Glutamatergic neuron (in vitro differentiated cells): ENCODE data around the gene KLK15. TPM values are rescaled to one million over a fixed set of nuclear protein-coding genes. Genes with fewer than 3 reads are reported as not detected.

Experiments
- DNase-seq: peaks from one replicate; pipeline ENCODE4 v3.0.0; 2022
- H3K27ac Mint-ChIP-seq: one replicate; pipeline ENCODE4 v1.8.0; 2020; ENCODE audit warnings: mild to moderate bottlenecking, mixed read lengths, inconsistent platforms; ENCODE audit not compliant: unreplicated experiment
- H3K27me3 Mint-ChIP-seq: one replicate; pipeline ENCODE4 v1.8.0; 2020; ENCODE audit warnings: mild to moderate bottlenecking, moderate library complexity, mixed read lengths, inconsistent platforms; ENCODE audit not compliant: unreplicated experiment
- H3K36me3 Mint-ChIP-seq: one replicate; pipeline ENCODE4 v1.8.0; 2020; ENCODE audit warnings: mild to moderate bottlenecking, mixed read lengths, inconsistent platforms; ENCODE audit not compliant: unreplicated experiment
- H3K4me1 Mint-ChIP-seq: one replicate; pipeline ENCODE4 v1.8.0; 2020; ENCODE audit warnings: mild to moderate bottlenecking, low read depth, mixed read lengths, inconsistent platforms; ENCODE audit not compliant: unreplicated experiment
- H3K4me3 Mint-ChIP-seq: one replicate; pipeline ENCODE4 v1.8.0; 2020; ENCODE audit warnings: mild to moderate bottlenecking, mixed read lengths, inconsistent platforms; ENCODE audit not compliant: unreplicated experiment
- H3K9me3 Mint-ChIP-seq: one replicate; pipeline ENCODE4 v1.8.0; 2020; ENCODE audit warnings: mild to moderate bottlenecking, moderate library complexity, mixed read lengths, inconsistent platforms; ENCODE audit not compliant: unreplicated experiment
- total RNA-seq: library from RNA; stranded (reverse); fragmentation: NEBNext Ultra II Directional; extraction: Animal tissue kit (Norgen Biotek cat#: 25700); gene quantifications from one replicate; pipeline ENCODE4 v1.2.1, GENCODE V29; 2021; ENCODE audit not compliant: unreplicated experiment
- TF ChIP-seq, protein P1 (sequence below): fragments of 200-600 bp; sonication (generic); IDR thresholded peaks from one replicate; pipeline ENCODE4 v1.5.0; 2021; ENCODE audit not compliant: partially characterized antibody, unreplicated experiment

Gene KLK15
- total RNA-seq, 1 donor from 2014 or later: not detected

DNA sequence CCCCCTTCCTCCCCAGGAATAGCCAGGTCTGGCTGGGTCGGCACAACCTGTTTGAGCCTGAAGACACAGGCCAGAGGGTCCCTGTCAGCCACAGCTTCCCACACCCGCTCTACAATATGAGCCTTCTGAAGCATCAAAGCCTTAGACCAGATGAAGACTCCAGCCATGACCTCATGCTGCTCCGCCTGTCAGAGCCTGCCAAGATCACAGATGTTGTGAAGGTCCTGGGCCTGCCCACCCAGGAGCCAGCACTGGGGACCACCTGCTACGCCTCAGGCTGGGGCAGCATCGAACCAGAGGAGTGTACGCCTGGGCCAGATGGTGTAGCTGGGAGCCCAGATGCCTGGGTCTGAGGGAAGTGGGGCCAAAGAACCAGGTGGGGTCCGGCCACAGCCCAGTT is 43.1 kb upstream of the KLK15 start:
- H3K27ac Mint-ChIP-seq: no peak overlapping the region
- peaks cover 5% of the 10 kb centered on the region for H3K36me3 Mint-ChIP-seq
- H3K4me3 Mint-ChIP-seq: no peak overlapping the region
- peak; percentile 50 for DNase-seq
- H3K27me3 Mint-ChIP-seq: peaks cover 7% of the 10 kb centered on the region
- peaks cover 3% of the 10 kb centered on the region for H3K9me3 Mint-ChIP-seq
- H3K4me1 Mint-ChIP-seq: no peaks in the 10 kb centered on the region
- TF ChIP-seq, protein P1, sequence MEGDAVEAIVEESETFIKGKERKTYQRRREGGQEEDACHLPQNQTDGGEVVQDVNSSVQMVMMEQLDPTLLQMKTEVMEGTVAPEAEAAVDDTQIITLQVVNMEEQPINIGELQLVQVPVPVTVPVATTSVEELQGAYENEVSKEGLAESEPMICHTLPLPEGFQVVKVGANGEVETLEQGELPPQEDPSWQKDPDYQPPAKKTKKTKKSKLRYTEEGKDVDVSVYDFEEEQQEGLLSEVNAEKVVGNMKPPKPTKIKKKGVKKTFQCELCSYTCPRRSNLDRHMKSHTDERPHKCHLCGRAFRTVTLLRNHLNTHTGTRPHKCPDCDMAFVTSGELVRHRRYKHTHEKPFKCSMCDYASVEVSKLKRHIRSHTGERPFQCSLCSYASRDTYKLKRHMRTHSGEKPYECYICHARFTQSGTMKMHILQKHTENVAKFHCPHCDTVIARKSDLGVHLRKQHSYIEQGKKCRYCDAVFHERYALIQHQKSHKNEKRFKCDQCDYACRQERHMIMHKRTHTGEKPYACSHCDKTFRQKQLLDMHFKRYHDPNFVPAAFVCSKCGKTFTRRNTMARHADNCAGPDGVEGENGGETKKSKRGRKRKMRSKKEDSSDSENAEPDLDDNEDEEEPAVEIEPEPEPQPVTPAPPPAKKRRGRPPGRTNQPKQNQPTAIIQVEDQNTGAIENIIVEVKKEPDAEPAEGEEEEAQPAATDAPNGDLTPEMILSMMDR: no peak

DNA sequence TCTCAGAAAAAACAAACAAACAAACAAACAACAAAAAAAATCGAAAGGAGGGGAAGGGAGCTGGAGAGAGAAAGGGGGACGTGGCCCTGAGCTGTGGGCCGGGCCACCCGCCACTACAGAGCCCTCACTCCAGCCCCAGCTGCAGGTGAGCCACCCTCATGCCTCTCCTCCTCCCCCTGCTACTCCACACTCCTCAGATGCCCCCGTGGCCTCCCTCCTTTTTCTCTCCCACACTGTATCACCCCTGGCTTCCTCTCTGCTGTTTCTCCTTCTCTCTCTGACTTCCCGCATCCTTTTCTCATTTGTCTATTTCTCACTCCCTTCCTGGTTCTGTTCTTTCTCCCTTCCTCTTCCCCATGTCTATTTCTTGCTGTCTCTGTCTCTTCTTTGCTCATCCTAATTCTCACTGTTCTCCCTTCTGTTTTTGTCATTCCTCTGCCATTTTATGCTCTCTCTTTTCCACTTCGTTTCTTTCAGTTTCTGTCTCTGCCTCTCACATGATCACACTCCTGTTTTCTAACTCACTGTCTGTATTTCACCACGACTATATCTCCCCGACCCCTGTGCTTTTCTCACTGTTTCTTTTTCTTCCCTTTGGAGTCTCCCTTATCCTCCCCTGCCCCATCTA is 42.5 kb upstream of the KLK15 start:
- DNase-seq: no peak
- peaks cover 5% of the 10 kb centered on the region for H3K36me3 Mint-ChIP-seq
- no peak overlapping the region for H3K27ac Mint-ChIP-seq
- no peak overlapping the region for H3K4me3 Mint-ChIP-seq
- H3K27me3 Mint-ChIP-seq: peaks cover 11% of the 10 kb centered on the region
- H3K4me1 Mint-ChIP-seq: no peaks in the 10 kb centered on the region
- H3K9me3 Mint-ChIP-seq: peaks cover 3% of the 10 kb centered on the region
- TF ChIP-seq, protein P1: no peak

DNA sequence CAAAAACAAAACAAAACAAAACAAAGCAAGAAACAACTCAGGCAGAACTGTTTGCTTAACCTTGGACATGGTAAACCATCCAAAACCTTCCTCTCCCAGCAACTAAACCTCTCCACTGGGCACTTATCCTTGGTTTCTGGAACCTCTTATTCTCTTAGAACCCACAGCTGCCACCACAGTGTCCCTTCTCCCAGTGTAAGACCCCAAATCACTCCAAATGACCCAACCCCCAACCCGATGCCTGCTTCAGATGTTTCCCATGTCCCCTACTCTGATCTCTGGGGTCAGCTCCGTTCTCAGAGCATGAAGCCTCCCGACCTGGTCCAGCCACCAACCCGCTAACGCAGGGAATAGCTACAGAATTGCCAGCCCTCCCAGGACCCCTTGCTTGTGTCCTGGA is 40.8 kb upstream of the KLK15 start:
- H3K27ac Mint-ChIP-seq: no peak overlapping the region
- H3K4me3 Mint-ChIP-seq: no peak overlapping the region
- no peaks in the 10 kb centered on the region for H3K4me1 Mint-ChIP-seq
- TF ChIP-seq, protein P1: no peak
- peaks cover 5% of the 10 kb centered on the region for H3K36me3 Mint-ChIP-seq
- peaks cover 7% of the 10 kb centered on the region for H3K27me3 Mint-ChIP-seq
- peaks cover 3% of the 10 kb centered on the region for H3K9me3 Mint-ChIP-seq
- no peak for DNase-seq

DNA sequence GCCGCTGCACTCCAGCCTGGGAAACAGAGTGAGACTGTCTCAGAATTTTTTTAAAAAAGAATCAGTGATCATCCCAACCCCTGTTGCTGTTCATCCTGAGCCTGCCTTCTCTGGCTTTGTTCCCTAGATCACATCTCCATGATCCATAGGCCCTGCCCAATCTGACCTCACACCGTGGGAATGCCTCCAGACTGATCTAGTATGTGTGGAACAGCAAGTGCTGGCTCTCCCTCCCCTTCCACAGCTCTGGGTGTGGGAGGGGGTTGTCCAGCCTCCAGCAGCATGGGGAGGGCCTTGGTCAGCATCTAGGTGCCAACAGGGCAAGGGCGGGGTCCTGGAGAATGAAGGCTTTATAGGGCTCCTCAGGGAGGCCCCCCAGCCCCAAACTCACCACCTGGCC is 39.7 kb upstream of the KLK15 start, which contains the start of gene KLK2:
KLK2 (plus strand) TSS at position 384 of the 400 bp plus-strand sequence. CDS start 35 bp downstream, outside the sequence.
- Mint-ChIP-seq H3K4me3 (no peak within 1 kb of the TSS), H3K4me1 (no peaks in the 10 kb centered on the region), H3K9me3 (no peaks in the 10 kb centered on the region), H3K27ac (no peak within 1 kb of the TSS), H3K27me3 (peaks cover 5% of the 10 kb centered on the region), H3K36me3 (no peaks in the 10 kb centered on the region)
- TF ChIP-seq, protein P1: no peak
- DNase-seq: no peak

DNA sequence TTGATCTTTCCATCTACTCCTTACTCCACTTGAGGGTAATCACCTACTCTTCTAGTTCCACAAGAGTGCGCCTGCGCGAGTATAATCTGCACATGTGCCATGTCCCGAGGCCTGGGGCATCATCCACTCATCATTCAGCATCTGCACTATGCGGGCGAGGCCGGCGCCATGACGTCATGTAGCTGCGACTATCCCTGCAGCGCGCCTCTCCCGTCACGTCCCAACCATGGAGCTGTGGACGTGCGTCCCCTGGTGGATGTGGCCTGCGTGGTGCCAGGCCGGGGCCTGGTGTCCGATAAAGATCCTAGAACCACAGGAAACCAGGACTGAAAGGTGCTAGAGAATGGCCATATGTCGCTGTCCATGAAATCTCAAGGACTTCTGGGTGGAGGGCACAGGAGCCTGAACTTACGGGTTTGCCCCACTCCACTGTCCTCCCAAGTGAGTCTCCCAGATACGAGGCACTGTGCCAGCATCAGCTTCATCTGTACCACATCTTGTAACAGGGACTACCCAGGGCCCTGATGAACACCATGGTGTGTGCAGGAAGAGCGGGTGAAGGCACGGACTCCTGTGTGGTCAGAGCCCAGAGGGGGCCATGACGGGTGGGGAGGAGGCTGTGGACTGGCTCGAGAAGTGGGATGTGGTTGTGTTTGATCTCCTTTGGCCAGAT is 37.2 kb upstream of the KLK15 start:
- peaks cover 5% of the 10 kb centered on the region for H3K27me3 Mint-ChIP-seq
- H3K9me3 Mint-ChIP-seq: no peaks in the 10 kb centered on the region
- H3K4me3 Mint-ChIP-seq: no peak overlapping the region
- TF ChIP-seq, protein P1: no peak
- H3K36me3 Mint-ChIP-seq: no peaks in the 10 kb centered on the region
- no peak overlapping the region for H3K27ac Mint-ChIP-seq
- no peaks in the 10 kb centered on the region for H3K4me1 Mint-ChIP-seq
- DNase-seq: no peak
